GM21529 (cell line): ENCODE data around the gene AFP.
"Not testable (repeated sequence)": the region's sequence is repeated elsewhere in the genome, so short reads cannot be mapped to it uniquely, and the experiment has no call there.

ENCODE experiments used
- ATAC-seq: cut with Tn5 transposase; IDR thresholded peaks from one replicate; pipeline ENCODE4 v1.9.1; 2021; ENCODE audit not compliant: unreplicated experiment

AFP gene

DNA sequence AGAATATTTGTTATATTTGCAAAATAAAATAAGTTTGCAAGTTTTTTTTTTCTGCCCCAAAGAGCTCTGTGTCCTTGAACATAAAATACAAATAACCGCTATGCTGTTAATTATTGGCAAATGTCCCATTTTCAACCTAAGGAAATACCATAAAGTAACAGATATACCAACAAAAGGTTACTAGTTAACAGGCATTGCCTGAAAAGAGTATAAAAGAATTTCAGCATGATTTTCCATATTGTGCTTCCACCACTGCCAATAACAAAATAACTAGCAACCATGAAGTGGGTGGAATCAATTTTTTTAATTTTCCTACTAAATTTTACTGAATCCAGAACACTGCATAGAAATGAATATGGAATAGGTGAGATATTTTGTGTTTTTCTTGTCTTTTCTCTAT is at the start of gene AFP:
Gene AFP, plus strand, starts transcription at position 238 of the 400 bp plus-strand sequence. Its CDS starts 42 bp downstream, at position 280.
- no peak for ATAC-seq

DNA sequence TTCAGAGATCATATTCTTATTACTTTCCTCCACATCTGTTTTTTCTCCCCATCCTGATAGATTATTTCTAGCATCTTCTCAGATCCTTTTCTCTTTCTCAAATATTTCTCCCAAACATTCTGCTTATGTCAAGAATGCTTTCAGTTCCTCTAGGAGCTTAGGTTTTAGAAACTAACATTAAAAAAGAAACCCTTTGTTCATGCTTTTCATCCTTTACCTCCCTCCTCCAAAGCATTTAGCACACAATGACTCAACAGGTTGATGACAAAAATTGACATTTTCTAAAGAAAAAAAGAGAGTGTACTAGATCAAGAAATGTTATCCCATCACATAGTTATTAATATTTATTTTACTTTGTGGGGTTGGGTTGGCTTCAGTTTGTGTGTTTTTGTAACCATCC is 48.5 kb upstream of the AFP start:
- no peak for ATAC-seq

- no peak for ATAC-seq
These were observed 47.1 kb upstream of the AFP start for GRCh38 chr4:73388887-73389286.

- ATAC-seq: not testable (repeated sequence)
These were observed 46.4 kb upstream of the AFP start for GRCh38 chr4:73389663-73390062.

DNA sequence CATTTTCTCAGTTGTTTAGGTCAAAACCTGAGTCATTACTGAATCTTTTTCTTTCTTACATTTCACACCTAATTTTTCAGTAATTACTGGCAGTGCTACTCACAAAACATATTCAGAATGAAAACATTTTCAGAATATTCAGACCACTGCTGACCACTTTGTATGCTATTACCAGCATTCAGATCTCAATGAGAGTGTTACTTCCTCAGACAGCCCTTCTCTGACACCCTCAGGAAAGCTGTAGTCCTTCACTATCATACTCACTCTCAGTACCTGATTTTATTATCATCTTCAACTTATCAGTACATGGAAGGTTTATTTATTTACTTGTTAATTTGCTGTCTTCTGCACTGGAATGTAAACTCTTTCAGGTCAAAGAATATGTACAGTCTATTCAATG is 44.2 kb upstream of the AFP start:
- ATAC-seq: no peak

- no peak for ATAC-seq
These were observed 43.1 kb upstream of the AFP start for GRCh38 chr4:73392936-73393335.

DNA sequence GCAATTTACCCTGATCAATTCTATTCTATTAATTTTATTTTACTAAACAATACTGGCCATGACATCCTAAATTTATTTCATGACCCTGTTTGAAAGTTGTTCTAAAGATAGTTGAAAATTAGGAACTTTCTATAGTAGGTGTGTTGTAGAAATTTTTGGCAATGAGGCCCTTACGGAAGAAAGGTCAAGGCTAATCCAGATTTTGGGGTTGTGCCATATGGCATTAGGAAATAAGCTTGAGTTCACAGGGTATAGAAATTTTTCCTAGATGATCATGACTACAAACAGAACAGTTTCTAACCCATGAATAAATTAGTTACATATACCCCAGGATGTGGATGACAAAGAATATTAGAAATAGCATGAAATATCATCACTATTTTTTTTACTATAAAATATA is 39.7 kb upstream of the AFP start:
- no peak for ATAC-seq

DNA sequence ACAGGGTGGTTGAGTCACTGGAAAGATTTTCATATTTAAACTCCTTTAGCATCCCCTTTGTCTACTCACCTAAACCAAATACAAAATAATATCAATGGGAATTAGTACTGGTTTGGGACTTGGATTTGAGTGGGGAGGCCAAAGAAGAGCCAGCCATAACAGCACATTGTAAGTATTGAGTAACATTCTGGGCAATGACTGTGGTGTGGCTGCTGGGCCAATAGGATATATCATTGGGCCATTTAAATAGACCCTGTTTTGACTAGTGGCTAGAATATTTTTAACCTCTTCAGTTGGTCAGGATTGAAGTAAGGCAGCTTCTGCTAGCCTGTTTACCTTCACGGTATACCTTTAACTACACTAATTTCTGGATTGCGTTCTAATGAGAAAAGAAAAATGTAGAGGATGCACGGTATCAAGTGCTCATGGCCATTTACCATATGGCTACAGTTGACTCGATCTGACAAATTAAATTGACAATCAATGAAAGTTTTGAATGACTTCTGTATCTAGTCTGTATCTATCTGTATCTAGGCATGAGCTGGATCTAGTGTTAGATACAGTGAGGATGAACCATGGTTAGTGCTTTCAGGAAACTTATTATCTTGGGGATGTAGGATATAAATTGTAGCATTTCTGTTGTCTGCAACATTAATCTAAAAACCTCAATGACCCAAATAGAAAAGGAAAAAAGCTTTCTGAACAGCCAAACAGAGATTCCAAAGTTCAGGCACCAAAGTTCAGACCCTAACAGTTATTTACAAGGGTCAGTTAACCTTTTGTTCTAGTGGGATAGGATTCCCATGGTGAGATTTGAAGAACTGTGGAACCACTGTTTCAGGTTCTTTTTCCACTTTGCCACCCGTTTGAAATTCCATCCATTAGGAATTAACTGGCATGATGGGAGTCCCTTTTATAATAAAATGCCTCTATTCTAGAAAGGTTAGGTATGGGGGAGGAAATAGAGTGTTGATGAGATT is 38.7 kb upstream of the AFP start:
- ATAC-seq: no peak

- ATAC-seq: no peak
These were observed 34.6 kb upstream of the AFP start for GRCh38 chr4:73401412-73401811.

GRCh38 chr4:73404042-73404441 is 32.0 kb upstream of the AFP start, which contains the start of gene ALB:
TSS of gene ALB (plus strand) at chr4:73404287. CDS start at chr4:73404328, 41 bp downstream.
- no peak for ATAC-seq

- ATAC-seq: no peak
These were observed 31.6 kb upstream of the AFP start for GRCh38 chr4:73404457-73404856.

GRCh38 chr4:73405138-73405537 is 30.9 kb upstream of the AFP start:
- no peak for ATAC-seq

GRCh38 chr4:73406548-73406875 is 29.5 kb upstream of the AFP start:
- no peak for ATAC-seq

GRCh38 chr4:73407227-73407673 is 28.8 kb upstream of the AFP start:
- no peak for ATAC-seq

DNA sequence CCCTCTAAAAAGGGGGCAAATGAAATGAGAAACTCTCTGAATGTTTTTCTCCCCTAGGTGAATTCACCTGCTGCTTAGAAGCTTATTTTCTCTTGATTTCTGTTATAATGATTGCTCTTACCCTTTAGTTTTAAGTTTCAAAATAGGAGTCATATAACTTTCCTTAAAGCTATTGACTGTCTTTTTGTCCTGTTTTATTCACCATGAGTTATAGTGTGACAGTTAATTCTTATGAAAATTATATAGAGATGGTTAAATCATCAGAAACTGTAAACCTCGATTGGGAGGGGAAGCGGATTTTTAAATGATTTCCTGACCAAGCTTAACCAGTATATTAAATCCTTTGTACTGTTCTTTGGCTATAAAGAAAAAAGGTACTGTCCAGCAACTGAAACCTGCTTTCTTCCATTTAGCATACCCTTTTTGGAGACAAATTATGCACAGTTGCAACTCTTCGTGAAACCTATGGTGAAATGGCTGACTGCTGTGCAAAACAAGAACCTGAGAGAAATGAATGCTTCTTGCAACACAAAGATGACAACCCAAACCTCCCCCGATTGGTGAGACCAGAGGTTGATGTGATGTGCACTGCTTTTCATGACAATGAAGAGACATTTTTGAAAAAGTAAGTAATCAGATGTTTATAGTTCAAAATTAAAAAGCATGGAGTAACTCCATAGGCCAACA is 27.7 kb upstream of the AFP start:
- ATAC-seq: no peak

DNA sequence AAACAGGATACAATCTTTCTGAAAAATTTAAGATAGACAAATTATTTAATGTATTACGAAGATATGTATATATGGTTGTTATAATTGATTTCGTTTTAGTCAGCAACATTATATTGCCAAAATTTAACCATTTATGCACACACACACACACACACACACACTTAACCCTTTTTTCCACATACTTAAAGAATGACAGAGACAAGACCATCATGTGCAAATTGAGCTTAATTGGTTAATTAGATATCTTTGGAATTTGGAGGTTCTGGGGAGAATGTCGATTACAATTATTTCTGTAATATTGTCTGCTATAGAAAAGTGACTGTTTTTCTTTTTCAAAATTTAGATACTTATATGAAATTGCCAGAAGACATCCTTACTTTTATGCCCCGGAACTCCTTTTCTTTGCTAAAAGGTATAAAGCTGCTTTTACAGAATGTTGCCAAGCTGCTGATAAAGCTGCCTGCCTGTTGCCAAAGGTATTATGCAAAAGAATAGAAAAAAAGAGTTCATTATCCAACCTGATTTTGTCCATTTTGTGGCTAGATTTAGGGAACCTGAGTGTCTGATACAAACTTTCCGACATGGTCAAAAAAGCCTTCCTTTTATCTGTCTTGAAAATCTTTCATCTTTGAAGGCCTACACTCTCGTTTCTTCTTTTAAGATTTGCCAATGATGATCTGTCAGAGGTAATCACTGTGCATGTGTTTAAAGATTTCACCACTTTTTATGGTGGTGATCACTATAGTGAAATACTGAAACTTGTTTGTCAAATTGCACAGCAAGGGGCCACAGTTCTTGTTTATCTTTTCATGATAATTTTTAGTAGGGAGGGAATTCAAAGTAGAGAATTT is 26.8 kb upstream of the AFP start:
- ATAC-seq: no peak

- no peak for ATAC-seq
These were observed 26.0 kb upstream of the AFP start for GRCh38 chr4:73409978-73410548.

- no peak for ATAC-seq
These were observed 24.9 kb upstream of the AFP start for GRCh38 chr4:73410916-73411730.

DNA sequence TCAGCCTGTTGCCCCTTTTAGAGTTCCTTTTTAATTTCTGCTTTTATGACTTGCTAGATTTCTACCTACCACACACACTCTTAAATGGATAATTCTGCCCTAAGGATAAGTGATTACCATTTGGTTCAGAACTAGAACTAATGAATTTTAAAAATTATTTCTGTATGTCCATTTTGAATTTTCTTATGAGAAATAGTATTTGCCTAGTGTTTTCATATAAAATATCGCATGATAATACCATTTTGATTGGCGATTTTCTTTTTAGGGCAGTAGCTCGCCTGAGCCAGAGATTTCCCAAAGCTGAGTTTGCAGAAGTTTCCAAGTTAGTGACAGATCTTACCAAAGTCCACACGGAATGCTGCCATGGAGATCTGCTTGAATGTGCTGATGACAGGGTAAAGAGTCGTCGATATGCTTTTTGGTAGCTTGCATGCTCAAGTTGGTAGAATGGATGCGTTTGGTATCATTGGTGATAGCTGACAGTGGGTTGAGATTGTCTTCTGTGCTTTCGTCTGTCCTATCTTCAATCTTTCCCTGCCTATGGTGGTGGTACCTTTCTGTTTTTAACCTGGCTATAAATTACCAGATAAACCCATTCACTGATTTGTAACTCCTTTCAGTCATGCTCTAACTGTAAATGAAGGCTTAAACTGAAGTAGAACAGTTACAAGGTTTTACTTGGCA is 24.1 kb upstream of the AFP start:
- no peak for ATAC-seq
